Heart left ventricle (tissue), 16 donors: ENCODE data around the gene TRIM31. TPM values are rescaled to one million over a fixed set of nuclear protein-coding genes. Genes with fewer than 3 reads are reported as not detected.

Experiments
- ATAC-seq, 4 donors: fragments of 200-7000 bp; cut with Tn5 transposase; one replicate each; pipeline ENCODE4 v1.9.1; 2020 to 2022; ENCODE audit warnings: moderate library complexity in 4 of 4, mild to moderate bottlenecking in 3 of 4, moderate number of reproducible peaks in 1 of 4
- DNase-seq, 5 donors: peaks; one replicate each; pipeline ENCODE4 v3.0.0-alpha.2; 2020
- H3K27ac ChIP-seq, 12 donors: fragments of 200-600 bp; sonication (generic) in 4 of 12; one replicate each; pipeline versions ENCODE4 v1.5.0 to v1.8.0; 2016 to 2022; ENCODE audit warnings: mild to moderate bottlenecking in 2 of 12
- H3K27me3 ChIP-seq, 9 donors: fragments of 200-600 bp; sonication (generic) in 2 of 9; one replicate each; pipeline versions ENCODE4 v1.5.1 to v1.8.0; 2016 to 2022; ENCODE audit warnings: mild to moderate bottlenecking in 3 of 9
- H3K36me3 ChIP-seq, 9 donors: fragments of 200-600 bp; sonication (generic) in 2 of 9; one replicate each; pipeline versions ENCODE4 v1.5.0 to v1.8.0; 2018 to 2022; ENCODE audit warnings: mild to moderate bottlenecking in 2 of 9
- H3K4me1 ChIP-seq, 12 donors: fragments of 200-600 bp; sonication (generic) in 4 of 12; one replicate each; pipeline versions ENCODE4 v1.5.0 to v1.8.0; 2016 to 2022; ENCODE audit warnings: mild to moderate bottlenecking in 3 of 12
- H3K4me3 ChIP-seq, 12 donors: fragments of 200-600 bp; sonication (generic) in 4 of 12; one replicate each; pipeline versions ENCODE4 v1.5.0 to v1.8.0; 2017 to 2022; ENCODE audit warnings: mild to moderate bottlenecking in 9 of 12, moderate library complexity in 4 of 12
- H3K9me3 ChIP-seq, 12 donors: fragments of 200-600 bp; sonication (generic) in 4 of 12; one replicate each; pipeline versions ENCODE4 v1.5.0 to v1.8.0; 2016 to 2022; ENCODE audit warnings: mild to moderate bottlenecking in 1 of 12
- POLR2A ChIP-seq, 2 donors: fragments of 450-650 bp; IDR thresholded peaks; one replicate each; pipeline ENCODE4 v1.6.1; 2017; ENCODE audit warnings: antibody characterized with exemption in 2 of 2, mild to moderate bottlenecking in 2 of 2, moderate library complexity in 2 of 2
- WGBS, 4 donors: extraction: QIAGEN DNeasy Blood & Tissue Kit in 2 of 4; methylation state at CpG; one replicate each; pipeline versions ENCODE4 v1.1.5 to v1.1.7; 2013 to 2018; 5-methylcytosine and 5-hydroxymethylcytosine counted together
- intact Hi-C, 10 donors: fragments of 100-400 bp; cut with DNase I; formaldehyde crosslinking; loops; one replicate each; pipeline versions ENCODE4 v1.11.1 to v1.14.2; 2022
- polyA plus RNA-seq, 2 donors: library from polyadenylated mRNA; stranded (reverse); fragments of 200-250 nt; gene quantifications; one replicate each; pipeline ENCODE4 v1.2.3, GENCODE V29; 2013
- total RNA-seq, 9 donors: library from RNA; depleted of rRNA in 2 of 9; stranded (reverse); fragments of >200 nt in 2 of 9; fragmentation: NEBNext Ultra II Directional in 3 of 9; extraction: Animal tissue kit (Norgen Biotek cat#: 25700) in 3 of 9; gene quantifications; one replicate each; pipeline versions ENCODE4 v1.1.0 to v1.2.4, GENCODE V29; 2016 to 2023
- TF ChIP-seq, protein P1 (sequence below), 12 donors: fragments of 200-600 bp; sonication (generic) in 4 of 12; IDR thresholded peaks; one replicate each; pipeline versions ENCODE4 v1.5.0 to v1.8.0; 2018 to 2022; ENCODE audit warnings: antibody characterized with exemption in 12 of 12, mild to moderate bottlenecking in 5 of 12
- donor health status: ischemic (EF 13 %, LVEDD 7.1; RV severe dilation, severe dysfunction).
- donor health status: healthy with polysubstance abuse.
- donor health status: DM: no; HTN: yes; CAD: no.
- donor health status: DM: no; HTN: no; CAD: no.
- donor health status: ischemic (EF 25% LVEDD 6.9; RV normal size, moderate dysfunction).
- donor health status: ischemic (EF 25% LVEDD 5.7; RV mildly dilated, moderate dysfunction).
- donor health status: healthy.
- donor health status: DM: yes; HTN: yes; CAD: no.
- donor health status: ischemic (EF 35%, LVEDD 5.7; RV mildly dilated, moderate dysfunction).
- donor health status: nonischemic (EF 11% LVEDD 7.7; RV severe dilation, severe dysfunction).
- donor health status: DM: yes; HTN: yes; CAD: no.
- donor health status: PGD.
- donor health status: ischemic (EF 29% LVEDD 5.4; RV normal size, mild dysfunction).
- donor health status: nonischemic (EF 23%, LVEDD 6.1; RV moderate dilation, normal function).

TRIM31 gene
- total and polyA plus RNA-seq, 11 donors: not detected

DNA sequence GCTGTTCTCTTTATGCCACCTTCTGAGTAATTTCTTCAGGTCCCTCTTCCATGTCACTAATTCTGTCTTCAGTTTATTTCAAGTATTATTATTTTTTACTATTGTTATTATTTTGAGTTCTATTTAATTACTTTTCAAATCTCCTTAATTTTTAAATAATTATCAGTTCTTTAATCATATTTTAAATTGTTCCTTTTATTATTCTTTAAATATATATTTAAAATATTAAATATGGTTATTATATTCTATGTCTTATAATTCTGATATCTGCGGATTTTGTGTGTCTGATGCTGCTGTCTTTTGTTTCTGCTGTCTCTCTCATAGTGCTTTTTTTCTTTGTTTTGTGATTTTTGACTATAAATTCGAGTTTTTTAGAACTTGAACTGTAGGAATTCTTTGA, 49.6 kb downstream of the TRIM31 start:
- Histone ChIP-seq H3K36me3 (peaks cover 0 to 19% (median 10%) of the 10 kb centered on the region in 9 donors), H3K27me3 (no peaks in the 10 kb centered on the region), H3K27ac (no peak overlapping the region), H3K4me3 (no peak overlapping the region), H3K9me3 (no peaks in the 10 kb centered on the region), H3K4me1 (peaks cover 3 to 51% (median 35%) of the 10 kb centered on the region in 12 donors)
- WGBS, 4 donors: 66 to 92% (median 78%) methylated on average over 2 of the region's 2 CpGs
- DNase-seq (no peak), ATAC-seq (no peak)
- intact Hi-C loops: loop anchor here in 3 of 10 donors (5.0 to 10.0 kb wide), 3 partner anchors 39 to 261 kb away; partner anchors contain the start of gene TRIM39 (in 1 of the 3)
- TF ChIP-seq POLR2A (IDR thresholded peaks at IDR 0.05): no peak
- TF ChIP-seq, protein P1, sequence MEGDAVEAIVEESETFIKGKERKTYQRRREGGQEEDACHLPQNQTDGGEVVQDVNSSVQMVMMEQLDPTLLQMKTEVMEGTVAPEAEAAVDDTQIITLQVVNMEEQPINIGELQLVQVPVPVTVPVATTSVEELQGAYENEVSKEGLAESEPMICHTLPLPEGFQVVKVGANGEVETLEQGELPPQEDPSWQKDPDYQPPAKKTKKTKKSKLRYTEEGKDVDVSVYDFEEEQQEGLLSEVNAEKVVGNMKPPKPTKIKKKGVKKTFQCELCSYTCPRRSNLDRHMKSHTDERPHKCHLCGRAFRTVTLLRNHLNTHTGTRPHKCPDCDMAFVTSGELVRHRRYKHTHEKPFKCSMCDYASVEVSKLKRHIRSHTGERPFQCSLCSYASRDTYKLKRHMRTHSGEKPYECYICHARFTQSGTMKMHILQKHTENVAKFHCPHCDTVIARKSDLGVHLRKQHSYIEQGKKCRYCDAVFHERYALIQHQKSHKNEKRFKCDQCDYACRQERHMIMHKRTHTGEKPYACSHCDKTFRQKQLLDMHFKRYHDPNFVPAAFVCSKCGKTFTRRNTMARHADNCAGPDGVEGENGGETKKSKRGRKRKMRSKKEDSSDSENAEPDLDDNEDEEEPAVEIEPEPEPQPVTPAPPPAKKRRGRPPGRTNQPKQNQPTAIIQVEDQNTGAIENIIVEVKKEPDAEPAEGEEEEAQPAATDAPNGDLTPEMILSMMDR (IDR thresholded peaks at IDR 0.05): no peak

DNA sequence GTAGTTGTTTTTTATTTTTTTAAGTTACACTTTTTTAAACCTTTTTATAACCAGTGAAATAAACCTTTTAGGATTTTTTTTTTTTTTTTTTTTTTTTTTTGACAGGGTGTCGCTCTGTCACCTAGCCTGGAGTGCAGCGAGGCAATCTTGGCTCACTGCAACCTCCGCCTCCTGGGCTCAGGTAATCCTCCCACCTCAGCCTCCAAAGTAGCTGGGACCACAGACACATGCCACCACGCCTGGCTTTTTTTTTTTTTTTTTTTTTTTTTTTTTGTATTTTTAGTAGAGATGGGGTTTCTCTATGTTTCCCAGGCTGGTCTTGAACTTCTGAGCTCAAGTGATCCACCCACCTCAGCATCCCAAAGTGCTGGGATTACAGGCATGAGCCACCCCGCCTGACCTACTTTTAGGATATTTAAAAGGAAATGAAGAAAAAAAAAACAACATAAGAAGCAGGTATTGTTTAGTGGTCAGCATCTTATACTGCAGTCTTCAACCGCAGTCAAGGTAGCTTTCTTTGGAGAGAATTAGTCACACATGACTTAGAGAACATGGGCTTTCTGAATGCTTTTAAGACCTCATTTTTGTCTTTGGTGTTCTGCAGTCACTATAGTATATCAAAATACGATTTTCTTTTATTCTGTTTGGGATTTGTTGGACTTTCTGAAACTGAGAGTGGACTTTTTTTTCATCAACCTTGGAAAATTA, 50.3 kb downstream of the TRIM31 start:
- peak overlapping the region in 7 of 12 donors; percentile 61 to 93 (median 73) for H3K4me3 ChIP-seq
- no peak for ATAC-seq
- no peaks in the 10 kb centered on the region for H3K9me3 ChIP-seq
- H3K27ac ChIP-seq: peak overlapping the region in 1 of 12 donors; percentile 86
- peaks cover 3 to 45% (median 29%) of the 10 kb centered on the region in 12 donors for H3K4me1 ChIP-seq
- intact Hi-C loops: loop anchor here in 3 of 10 donors (5.0 to 10.0 kb wide), 3 partner anchors 40 to 262 kb away; partner anchors contain the start of gene TRIM39 (in 1 of the 3)
- TF ChIP-seq, protein P1 (IDR thresholded peaks at IDR 0.05): no peak
- TF ChIP-seq POLR2A (IDR thresholded peaks at IDR 0.05): no peak
- no peaks in the 10 kb centered on the region for H3K27me3 ChIP-seq
- peaks cover 0 to 25% (median 12%) of the 10 kb centered on the region in 9 donors for H3K36me3 ChIP-seq
- WGBS, 4 donors: 90 to 96% (median 93%) methylated on average over 7 of the region's 7 CpGs
- no peak for DNase-seq

DNA sequence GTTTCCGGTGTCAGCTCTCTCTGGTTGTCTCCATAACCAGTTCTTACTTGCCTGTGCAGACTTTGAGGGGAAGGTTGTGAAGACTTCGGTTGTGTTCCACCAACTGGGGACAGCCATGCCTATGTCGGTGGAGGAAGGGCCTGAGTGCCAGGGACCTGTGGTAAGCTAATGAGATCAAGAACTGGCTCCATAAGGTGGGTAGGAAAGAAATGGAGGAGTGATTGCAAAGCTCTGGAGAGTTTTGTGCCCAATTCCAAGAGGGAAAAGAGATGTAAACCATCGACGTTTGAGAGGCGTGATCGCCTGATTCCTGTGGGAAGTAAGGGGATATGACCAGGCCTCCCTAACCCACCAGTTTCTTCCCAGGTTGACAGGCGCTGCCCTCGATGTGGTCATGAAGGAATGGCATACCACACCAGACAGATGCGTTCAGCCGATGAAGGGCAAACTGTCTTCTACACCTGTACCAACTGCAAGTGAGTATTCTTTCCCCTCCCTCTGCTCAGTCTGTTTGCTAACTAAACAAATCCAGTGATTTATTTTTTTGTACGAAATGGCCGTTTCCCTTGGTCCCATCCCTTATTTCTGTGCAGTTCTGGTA, 50.9 kb downstream of the TRIM31 start:
- H3K4me1 ChIP-seq: peaks cover 3 to 43% (median 28%) of the 10 kb centered on the region in 12 donors
- H3K27me3 ChIP-seq: no peaks in the 10 kb centered on the region
- intact Hi-C loops: loop anchor here in 3 of 10 donors (5.0 to 10.0 kb wide), 3 partner anchors 40 to 263 kb away; partner anchors contain the start of gene TRIM39 (in 1 of the 3)
- peak overlapping the region; percentile 61 to 93 (median 73) for H3K4me3 ChIP-seq
- TF ChIP-seq POLR2A (IDR thresholded peaks at IDR 0.05): no peak
- TF ChIP-seq, protein P1 (IDR thresholded peaks at IDR 0.05): no peak
- H3K9me3 ChIP-seq: no peaks in the 10 kb centered on the region
- H3K27ac ChIP-seq: peak overlapping the region in 11 of 12 donors; percentile 57 to 93 (median 89)
- ATAC-seq: peak in 2 of 4 donors; percentile 22 to 32
- DNase-seq: peak in 1 of 5 donors; percentile 24
- H3K36me3 ChIP-seq: peaks cover 0 to 32% (median 19%) of the 10 kb centered on the region in 9 donors
- 56 to 59% (median 59%) methylated on average over 13 of the region's 13 CpGs for WGBS, 4 donors
